ENCODE data around the gene ADAMTSL2. TPM values are rescaled to one million over a fixed set of nuclear protein-coding genes. Genes with fewer than 3 reads are reported as not detected.

The ADAMTSL2 gene
- total RNA-seq, 1 donor from 2014 or later: 0.54 TPM

DNA sequence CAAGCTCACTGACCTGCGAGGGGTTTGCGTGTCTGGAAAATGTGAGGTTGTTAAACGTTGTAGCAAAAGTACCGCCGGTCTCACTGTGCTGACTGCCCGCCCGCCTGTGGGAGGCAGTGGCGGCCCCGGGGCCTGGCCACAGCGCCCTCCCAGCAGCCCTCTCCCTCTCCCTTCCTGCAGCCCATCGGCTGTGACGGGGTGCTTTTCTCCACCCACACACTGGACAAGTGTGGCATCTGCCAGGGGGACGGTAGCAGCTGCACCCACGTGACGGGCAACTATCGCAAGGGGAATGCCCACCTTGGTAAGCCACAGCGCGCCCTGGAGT is 6.2 kb downstream of the ADAMTSL2 start:
- H3K36me3 ChIP-seq (ENCODE audit: control insufficient read depth, insufficient read depth, low read length): no peaks in the 10 kb centered on the region
- no peak overlapping the region for H3K4me3 ChIP-seq (ENCODE audit: low read depth, low read length)
- TF ChIP-seq CTCF (IDR thresholded peaks at IDR 0.05; ENCODE audit: insufficient read depth, low read length, poor library complexity, severe bottlenecking): peak; percentile 3
- DNase-seq (ENCODE audit: low read depth): no peak
- peaks cover 61% of the 10 kb centered on the region for H3K27me3 ChIP-seq (ENCODE audit: control insufficient read depth, insufficient read depth, low read length)

DNA sequence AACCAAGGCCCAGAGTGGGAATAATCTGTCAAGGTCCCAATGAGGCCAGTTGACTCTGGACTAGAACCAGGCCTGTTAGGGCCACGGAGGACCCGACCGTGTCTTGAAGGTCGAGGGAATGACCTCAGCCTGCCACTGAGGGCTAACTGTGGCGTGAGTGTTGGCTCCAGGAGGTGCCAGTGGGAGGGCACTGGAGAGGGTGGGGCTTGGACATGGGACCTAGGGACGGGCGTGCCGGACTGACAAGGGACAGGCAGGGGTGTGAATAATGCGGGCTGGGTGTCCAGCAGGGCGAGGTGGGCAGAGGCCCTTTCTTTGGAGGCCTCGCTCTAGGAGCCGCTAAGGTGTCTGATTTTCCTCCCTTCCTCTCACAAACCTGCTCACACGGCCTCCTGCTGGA is 7.5 kb downstream of the ADAMTSL2 start:
- H3K4me3 ChIP-seq (ENCODE audit: low read depth, low read length): no peak overlapping the region
- no peaks in the 10 kb centered on the region for H3K36me3 ChIP-seq (ENCODE audit: control insufficient read depth, insufficient read depth, low read length)
- no peak for TF ChIP-seq CTCF (IDR thresholded peaks at IDR 0.05; ENCODE audit: insufficient read depth, low read length, poor library complexity, severe bottlenecking)
- peaks cover 56% of the 10 kb centered on the region for H3K27me3 ChIP-seq (ENCODE audit: control insufficient read depth, insufficient read depth, low read length)
- no peak for DNase-seq (ENCODE audit: low read depth)

GRCh38 chr9:133543772-133544467 is 9.4 kb downstream of the ADAMTSL2 start:
- H3K27me3 ChIP-seq (ENCODE audit: control insufficient read depth, insufficient read depth, low read length): peaks cover 42% of the 10 kb centered on the region
- TF ChIP-seq CTCF (IDR thresholded peaks at IDR 0.05; ENCODE audit: insufficient read depth, low read length, poor library complexity, severe bottlenecking): no peak
- no peak for DNase-seq (ENCODE audit: low read depth)

GRCh38 chr9:133545494-133546286 is 11.2 kb downstream of the ADAMTSL2 start:
- no peak for DNase-seq (ENCODE audit: low read depth)
- Histone ChIP-seq H3K36me3 (ENCODE audit: control insufficient read depth, insufficient read depth, low read length) (no peaks in the 10 kb centered on the region), H3K27me3 (ENCODE audit: control insufficient read depth, insufficient read depth, low read length) (peaks cover 25% of the 10 kb centered on the region), H3K4me3 (ENCODE audit: low read depth, low read length) (no peak overlapping the region)
- no peak for TF ChIP-seq CTCF (IDR thresholded peaks at IDR 0.05; ENCODE audit: insufficient read depth, low read length, poor library complexity, severe bottlenecking)

More at GRCh38 chr9:133543772-133544467, 9.4 kb downstream of the ADAMTSL2 start:
- no peak overlapping the region for H3K4me3 ChIP-seq (ENCODE audit: low read depth, low read length)
- no peaks in the 10 kb centered on the region for H3K36me3 ChIP-seq (ENCODE audit: control insufficient read depth, insufficient read depth, low read length)

GRCh38 chr9:133546287-133546680 is 11.8 kb downstream of the ADAMTSL2 start:
- Histone ChIP-seq H3K27me3 (ENCODE audit: control insufficient read depth, insufficient read depth, low read length) (peaks cover 22% of the 10 kb centered on the region), H3K36me3 (ENCODE audit: control insufficient read depth, insufficient read depth, low read length) (no peaks in the 10 kb centered on the region), H3K4me3 (ENCODE audit: low read depth, low read length) (no peak overlapping the region)
- TF ChIP-seq CTCF (IDR thresholded peaks at IDR 0.05; ENCODE audit: insufficient read depth, low read length, poor library complexity, severe bottlenecking): no peak
- no peak for DNase-seq (ENCODE audit: low read depth)

Measured in kidney epithelial cell (primary cell).